Stomach (tissue), 4 donors: Measurements from ENCODE around the gene GVQW3.

Experiments used
- EP300 ChIP-seq: sonication (generic); formaldehyde crosslinking; IDR thresholded peaks from one replicate; pipeline ENCODE4 v1.6.1; 2017; ENCODE audit warnings: antibody characterized with exemption
- POLR2A ChIP-seq, 4 donors: fragments of 450-650 bp; IDR thresholded peaks; one replicate each; pipeline ENCODE4 v1.6.1; 2016; ENCODE audit warnings: antibody characterized with exemption in 4 of 4, control low read depth in 2 of 4, mild to moderate bottlenecking in 1 of 4, moderate library complexity in 1 of 4
- TF ChIP-seq, protein P1 (sequence below), 7 experiments: fragments of 450-650 bp in 4 of 7; fragments of 200-600 bp in 3 of 7; sonication (generic) in 3 of 7; IDR thresholded peaks; one replicate each; pipeline ENCODE4 v1.5.1; 2016 to 2019; ENCODE audit warnings: antibody characterized with exemption in 7 of 7, control low read depth in 2 of 7, mild to moderate bottlenecking in 1 of 7

DNA sequence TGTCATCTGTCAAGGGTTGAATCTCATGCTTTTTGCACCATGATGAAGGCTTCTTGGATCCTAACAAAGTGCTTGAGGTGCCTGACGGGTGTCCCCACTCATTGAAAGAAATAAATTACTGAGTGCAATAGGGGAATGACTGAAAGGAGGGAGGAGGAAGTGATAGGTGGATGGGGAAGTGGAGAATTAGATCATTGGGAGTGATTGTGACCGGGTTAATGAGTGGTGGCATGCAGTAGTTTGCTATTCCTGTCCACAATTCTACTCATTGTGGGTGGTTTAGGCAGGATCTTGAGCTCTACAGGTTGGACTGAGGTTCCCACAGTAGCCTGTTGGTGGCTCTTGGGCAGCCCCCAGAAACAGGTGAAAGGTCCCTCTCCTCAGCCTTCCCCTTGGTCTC lies 44.5 kb upstream of the GVQW3 start:
- TF ChIP-seq EP300: no peak
- TF ChIP-seq POLR2A (IDR thresholded peaks at IDR 0.05): no peak
- TF ChIP-seq, protein P1, sequence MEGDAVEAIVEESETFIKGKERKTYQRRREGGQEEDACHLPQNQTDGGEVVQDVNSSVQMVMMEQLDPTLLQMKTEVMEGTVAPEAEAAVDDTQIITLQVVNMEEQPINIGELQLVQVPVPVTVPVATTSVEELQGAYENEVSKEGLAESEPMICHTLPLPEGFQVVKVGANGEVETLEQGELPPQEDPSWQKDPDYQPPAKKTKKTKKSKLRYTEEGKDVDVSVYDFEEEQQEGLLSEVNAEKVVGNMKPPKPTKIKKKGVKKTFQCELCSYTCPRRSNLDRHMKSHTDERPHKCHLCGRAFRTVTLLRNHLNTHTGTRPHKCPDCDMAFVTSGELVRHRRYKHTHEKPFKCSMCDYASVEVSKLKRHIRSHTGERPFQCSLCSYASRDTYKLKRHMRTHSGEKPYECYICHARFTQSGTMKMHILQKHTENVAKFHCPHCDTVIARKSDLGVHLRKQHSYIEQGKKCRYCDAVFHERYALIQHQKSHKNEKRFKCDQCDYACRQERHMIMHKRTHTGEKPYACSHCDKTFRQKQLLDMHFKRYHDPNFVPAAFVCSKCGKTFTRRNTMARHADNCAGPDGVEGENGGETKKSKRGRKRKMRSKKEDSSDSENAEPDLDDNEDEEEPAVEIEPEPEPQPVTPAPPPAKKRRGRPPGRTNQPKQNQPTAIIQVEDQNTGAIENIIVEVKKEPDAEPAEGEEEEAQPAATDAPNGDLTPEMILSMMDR (IDR thresholded peaks at IDR 0.05): no peak
